ENCODE data around the gene COQ10A. TPM values are rescaled to one million over a fixed set of nuclear protein-coding genes. Genes with fewer than 3 reads are reported as not detected.

Gene COQ10A
- total and polyA plus RNA-seq, 2 donors (not counting 3 experiments of a cell fraction or from before 2014, with no cell fraction given) = 14.7 to 32.4 TPM

- H3K27ac ChIP-seq (ENCODE audit: insufficient read depth, low read depth, low read length) = no peak overlapping the region
- FAIRE-seq (no peak), DNase-seq (ENCODE audit: low read depth, low spot score) (no peak)
- H3K9me3 ChIP-seq (replicated peaks; ENCODE audit: control insufficient read depth, insufficient read depth, low read length) = no peaks in the 10 kb centered on the region
- TF ChIP-seq POLR2A (IDR thresholded peaks at IDR 0.05; ENCODE audit: low read depth, low read length) = no peak
- TF ChIP-seq CTCF (IDR thresholded peaks at IDR 0.05; ENCODE audit: extremely low read depth in 1 of 2, insufficient read depth in 1 of 2, low read depth in 1 of 2, low read length in 2 of 2) = no peak
- TF ChIP-seq JUN (IDR thresholded peaks at IDR 0.05; ENCODE audit: borderline replicate concordance, insufficient read depth, insufficient read length, low read depth) = no peak
- TF ChIP-seq FOS (IDR thresholded peaks at IDR 0.05; ENCODE audit: borderline replicate concordance, insufficient read depth, low read length) = no peak
- no peak for TF ChIP-seq GATA2 (IDR thresholded peaks at IDR 0.05; ENCODE audit: insufficient read depth, insufficient read length, low read depth, low read length)
- no peak for TF ChIP-seq POLR2AphosphoS5 (IDR thresholded peaks at IDR 0.05; ENCODE audit: insufficient read depth, low read depth, low read length)
- TF ChIP-seq MYC (IDR thresholded peaks at IDR 0.05; ENCODE audit: low read depth, low read length) = no peak
- no peak for TF ChIP-seq EZH2 (IDR thresholded peaks at IDR 0.05; ENCODE audit: borderline replicate concordance, low read depth, low read length, severe bottlenecking)
- TF ChIP-seq, protein P1, sequence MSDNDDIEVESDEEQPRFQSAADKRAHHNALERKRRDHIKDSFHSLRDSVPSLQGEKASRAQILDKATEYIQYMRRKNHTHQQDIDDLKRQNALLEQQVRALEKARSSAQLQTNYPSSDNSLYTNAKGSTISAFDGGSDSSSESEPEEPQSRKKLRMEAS (IDR thresholded peaks at IDR 0.05; ENCODE audit: insufficient read depth, insufficient read length) = no peak
- no peak overlapping the region for H2AFZ ChIP-seq (ENCODE audit: low read depth, low read length)
- H3K4me3 ChIP-seq (replicated peaks in 1 of 3; ENCODE audit: insufficient read depth in 1 of 3, low read depth in 1 of 3, low read length in 3 of 3) = no peak overlapping the region
- intact Hi-C loops (cut with micrococcal nuclease) (no loop called here), dilution Hi-C loops (cut with MboI; ENCODE audit: extremely low pct_ligation_motif_present, low sequenced_read_pairs) (no loop called here)
- H4K20me1 ChIP-seq (replicated peaks; ENCODE audit: control insufficient read depth, extremely low read depth, insufficient read depth, low read length) = no peaks in the 10 kb centered on the region
- no peaks in the 10 kb centered on the region for H3K79me2 ChIP-seq (ENCODE audit: control insufficient read depth, insufficient read depth, low read length)
- no TSS peak for BruUV-seq (replicated peaks)
- H3K9me1 ChIP-seq (replicated peaks; ENCODE audit: control insufficient read depth, extremely low read depth, insufficient read depth, low read length) = no peaks in the 10 kb centered on the region
- CTCF ChIA-PET = interaction anchor here (1.0 kb wide), 1 partner anchor 8 kb away, joined by 4 read pairs; the partner anchor contains the start of gene CNPY2
- no peak overlapping the region for H3K4me2 ChIP-seq (ENCODE audit: insufficient read depth, low read length)
- no peak overlapping the region for H3K9ac ChIP-seq (replicated peaks; ENCODE audit: extremely low read depth, insufficient read depth, low read length)
- POLR2A ChIA-PET = no interaction called here
- no peaks in the 10 kb centered on the region for H3K27me3 ChIP-seq (ENCODE audit: control insufficient read depth in 2 of 2, insufficient read depth in 2 of 2, low read length in 2 of 2)
- peaks cover 8 to 10% of the 10 kb centered on the region in 2 experiments for H3K36me3 ChIP-seq (ENCODE audit: control insufficient read depth in 2 of 2, extremely low read depth in 1 of 2, insufficient read depth in 2 of 2, low read length in 2 of 2)
- H3K4me1 ChIP-seq (ENCODE audit: control insufficient read depth, extremely low read depth, insufficient read depth, low read length) = no peaks in the 10 kb centered on the region
Measured at GRCh38 chr12:56307221-56307965, 40.7 kb downstream of the COQ10A start.

Data from endothelial cell of umbilical vein (primary cell).